HG03175 (cell line): Measurements from ENCODE around the gene PLEKHS1.
"Not testable (repeated sequence)": the region's sequence is repeated elsewhere in the genome, so short reads cannot be mapped to it uniquely, and the experiment has no call there.

Experiments used
- ATAC-seq: cut with Tn5 transposase; IDR thresholded peaks from one replicate; pipeline ENCODE4 v1.9.1; 2021; ENCODE audit warnings: mild to moderate bottlenecking, moderate library complexity; ENCODE audit not compliant: unreplicated experiment

PLEKHS1 gene

DNA sequence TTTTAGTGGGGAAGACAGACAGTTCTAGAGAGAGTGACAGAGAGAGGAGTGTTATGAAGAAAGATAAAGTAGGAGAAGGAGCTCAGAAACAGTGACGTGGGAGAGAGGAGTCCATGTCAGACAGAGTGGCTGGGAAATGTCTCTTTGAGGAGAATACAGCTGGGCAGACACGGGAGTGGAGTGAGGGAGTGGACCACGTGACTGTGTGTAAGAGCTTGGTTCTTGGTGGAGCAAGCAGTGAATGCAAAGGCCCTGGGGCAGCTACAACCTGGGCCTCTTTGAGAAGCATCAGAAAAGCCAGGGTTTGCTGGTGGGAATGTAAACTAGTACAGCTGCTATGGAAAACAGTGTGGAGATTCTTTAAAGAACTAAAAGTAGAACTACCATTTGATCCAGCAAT, 11.9 kb upstream of the PLEKHS1 start:
- ATAC-seq: no peak

DNA sequence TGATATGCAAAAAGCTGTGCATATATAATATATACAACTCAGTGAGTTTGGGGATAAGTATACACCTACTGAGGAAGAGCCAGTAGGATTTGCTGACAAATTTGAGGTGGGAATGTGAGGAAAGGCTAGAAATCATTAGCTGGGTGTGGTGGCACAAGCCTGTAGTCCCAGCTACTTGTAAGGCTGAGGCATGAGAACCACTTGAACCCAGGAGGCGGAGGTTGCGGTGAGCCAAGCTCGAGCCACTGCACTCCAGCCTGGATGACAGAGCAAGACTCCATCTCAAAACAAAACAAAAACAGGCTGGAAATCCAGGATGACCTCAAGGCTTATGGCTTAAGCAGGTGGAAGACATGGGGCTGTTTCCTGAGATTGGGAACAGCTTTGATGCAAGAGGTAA, 10.6 kb upstream of the PLEKHS1 start:
- no peak for ATAC-seq

DNA sequence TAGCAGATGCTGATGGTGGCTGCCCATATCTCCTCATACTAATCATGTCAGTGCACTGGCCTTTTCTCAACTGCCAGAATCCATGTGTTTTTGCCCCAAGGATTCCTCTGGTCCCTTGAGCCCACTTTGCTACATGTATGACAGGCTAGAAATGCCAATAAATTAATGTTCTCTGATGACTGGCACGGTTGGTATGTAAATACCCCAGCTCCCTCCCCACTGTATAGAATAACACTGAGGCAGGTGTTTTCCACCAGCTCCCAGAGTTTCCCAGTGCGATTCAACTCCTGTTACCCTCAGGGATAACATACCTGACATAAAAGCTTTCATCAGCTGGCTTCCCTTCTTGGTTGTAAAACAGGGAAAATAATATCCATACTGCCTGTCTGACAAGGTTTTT, 9.0 kb upstream of the PLEKHS1 start:
- no peak for ATAC-seq

GRCh38 chr10:113743594-113743993, 7.9 kb upstream of the PLEKHS1 start:
- ATAC-seq: no peak

- ATAC-seq: no peak
Observed at GRCh38 chr10:113745374-113745773, 6.1 kb upstream of the PLEKHS1 start.

DNA sequence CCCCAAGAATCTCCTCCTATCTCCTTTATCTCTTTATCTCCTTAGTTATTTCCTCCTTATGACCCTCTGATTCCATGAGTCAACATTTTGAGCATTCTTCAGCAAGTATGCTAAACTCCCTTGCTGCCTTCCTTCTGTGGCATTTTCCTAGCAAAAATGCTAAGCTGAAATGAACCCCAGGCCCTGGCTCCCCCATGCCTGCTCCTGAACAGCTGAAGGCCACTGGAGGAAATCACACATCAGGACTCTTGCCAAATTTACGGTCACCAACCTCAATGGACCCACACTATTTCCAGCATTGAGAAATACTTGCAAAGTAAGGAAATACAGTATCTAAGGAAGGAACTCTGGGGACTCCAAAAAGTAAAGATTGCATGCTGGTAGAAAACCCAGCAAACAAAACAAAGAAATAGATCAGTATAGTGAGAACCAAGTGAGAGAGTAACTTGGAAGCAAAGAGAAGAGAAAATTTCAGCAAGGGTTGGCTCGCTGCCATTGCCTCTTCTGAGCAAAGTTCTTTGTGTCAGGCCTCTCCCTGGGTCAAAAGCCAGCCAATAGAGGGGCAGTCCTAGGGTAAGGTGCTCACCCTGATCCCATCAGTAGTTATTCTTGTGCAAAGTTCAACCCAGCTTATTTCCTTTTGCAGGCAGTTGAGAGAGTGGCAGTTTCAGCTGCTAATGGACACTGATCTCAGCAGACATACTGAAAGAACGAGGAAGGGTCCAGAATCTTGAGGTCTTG, 5.1 kb upstream of the PLEKHS1 start:
- no peak for ATAC-seq

- ATAC-seq: no peak
Observed at GRCh38 chr10:113752553-113752952, 1.1 kb downstream of the PLEKHS1 start.

DNA sequence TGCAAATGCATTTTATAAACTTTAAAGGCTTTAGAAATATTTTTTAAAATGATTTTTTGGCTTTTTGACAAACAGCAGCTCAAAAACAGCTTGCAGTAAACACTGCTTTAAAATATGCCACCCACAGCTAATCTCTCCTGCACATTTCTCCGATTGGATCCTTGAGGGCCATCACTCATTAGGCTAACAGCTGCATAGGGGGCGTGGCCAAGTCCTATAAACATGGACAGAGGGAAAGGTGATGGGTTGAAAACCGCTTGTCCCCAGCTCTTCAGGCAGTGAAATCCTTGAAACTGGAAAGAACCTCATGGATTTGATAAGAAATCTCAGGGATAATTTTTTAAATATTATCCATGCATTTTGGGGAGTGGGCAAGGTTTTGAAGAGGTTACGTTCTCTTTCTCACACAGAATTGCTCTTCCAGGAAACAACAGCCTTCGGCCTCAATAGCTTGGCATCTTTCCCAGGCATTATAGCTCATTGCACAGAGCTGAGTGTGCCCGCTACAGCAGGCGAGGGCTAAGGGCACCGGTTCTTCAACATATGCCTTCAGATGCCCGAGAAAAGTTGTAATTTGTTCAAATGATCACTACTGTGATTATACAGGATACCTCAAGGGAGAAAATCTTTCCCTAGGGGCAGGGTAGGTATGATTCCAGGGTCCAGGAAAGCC, 1.7 kb downstream of the PLEKHS1 start:
- no peak for ATAC-seq

DNA sequence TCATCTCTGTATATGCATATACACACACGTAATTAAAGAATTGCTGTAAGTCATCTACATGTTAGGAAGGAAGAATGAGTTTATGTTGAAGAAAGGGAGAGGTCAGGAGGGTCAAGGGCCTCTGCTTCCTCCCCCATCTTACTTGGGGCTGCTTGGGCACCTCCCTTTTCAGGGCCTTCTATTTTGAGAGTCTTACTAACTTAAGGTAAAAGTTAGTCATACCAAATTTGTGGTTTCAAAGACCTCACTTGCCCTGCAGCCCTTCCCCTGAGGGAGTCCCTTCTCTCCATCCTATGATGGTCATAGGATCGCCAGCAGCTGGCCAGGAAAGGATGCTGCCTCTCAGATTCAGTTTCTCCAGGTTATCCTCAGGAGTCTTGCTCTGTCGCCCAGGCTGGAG, 2.6 kb downstream of the PLEKHS1 start:
- ATAC-seq: no peak

DNA sequence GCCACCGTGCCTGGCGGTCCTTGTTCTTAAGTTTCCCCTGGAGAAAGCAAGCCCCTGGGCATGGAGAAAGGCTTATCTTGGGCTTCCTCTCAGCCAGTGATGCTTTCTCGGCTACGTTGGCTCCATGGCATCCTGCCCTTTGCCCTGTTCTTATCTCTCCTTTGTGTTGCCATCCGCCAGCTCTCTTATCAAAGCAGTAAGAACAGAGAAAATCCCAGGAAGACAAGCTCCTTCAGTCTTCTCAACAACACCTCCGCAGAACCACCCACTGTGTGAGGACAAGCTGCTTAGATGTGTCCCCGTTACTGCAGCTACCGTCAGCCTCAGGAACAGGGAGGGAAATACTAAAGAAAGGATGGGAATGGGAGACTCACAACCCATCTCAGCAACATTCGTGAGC, 3.3 kb downstream of the PLEKHS1 start:
- ATAC-seq: no peak

DNA sequence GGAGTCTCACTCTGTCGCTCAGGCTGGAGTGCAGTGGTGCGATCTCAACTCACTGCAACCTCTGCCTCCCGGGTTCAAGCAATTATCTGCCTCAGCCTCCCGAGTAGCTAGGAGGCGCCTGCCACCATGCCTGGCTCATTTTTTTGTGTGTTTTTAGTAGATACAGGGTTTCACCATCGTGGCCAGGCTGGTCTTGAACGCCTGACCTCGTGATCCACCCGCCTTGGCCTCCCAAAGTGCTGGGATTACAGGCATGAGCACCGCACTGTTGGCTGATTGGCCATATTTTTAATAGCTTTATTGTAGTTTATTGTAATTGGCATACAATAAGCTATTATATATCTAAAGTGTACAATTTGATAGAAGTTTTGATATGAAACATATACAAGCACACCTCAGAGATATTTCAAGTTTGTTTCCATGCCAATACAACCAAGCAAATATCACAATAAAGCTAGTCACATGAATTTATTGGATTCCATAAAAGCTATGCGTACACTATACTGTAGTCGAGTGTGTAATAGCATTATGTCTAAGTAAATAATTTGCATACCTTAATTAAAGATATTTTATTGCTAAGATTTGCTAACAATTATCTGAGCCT, 5.6 kb downstream of the PLEKHS1 start:
- ATAC-seq: no peak

DNA sequence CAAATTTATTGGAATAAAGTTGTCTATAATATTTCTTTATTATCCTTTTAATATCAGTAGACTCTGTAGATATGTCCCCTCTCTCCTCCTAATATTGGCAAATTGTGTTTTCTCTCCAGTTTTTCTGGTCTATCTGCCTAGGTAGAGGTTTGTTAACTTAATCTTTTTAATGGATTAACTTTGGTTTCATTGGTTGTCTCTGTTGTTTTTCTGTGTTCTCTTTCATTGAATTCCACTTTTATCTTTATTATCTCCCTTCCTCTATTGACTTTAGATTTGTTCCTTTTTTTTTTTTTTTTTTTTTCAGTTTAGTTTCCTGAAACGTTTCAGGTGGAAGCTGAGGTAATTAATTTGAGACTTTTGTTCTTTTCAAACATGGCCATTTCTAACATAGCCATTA, 10.6 kb downstream of the PLEKHS1 start:
- no peak for ATAC-seq

DNA sequence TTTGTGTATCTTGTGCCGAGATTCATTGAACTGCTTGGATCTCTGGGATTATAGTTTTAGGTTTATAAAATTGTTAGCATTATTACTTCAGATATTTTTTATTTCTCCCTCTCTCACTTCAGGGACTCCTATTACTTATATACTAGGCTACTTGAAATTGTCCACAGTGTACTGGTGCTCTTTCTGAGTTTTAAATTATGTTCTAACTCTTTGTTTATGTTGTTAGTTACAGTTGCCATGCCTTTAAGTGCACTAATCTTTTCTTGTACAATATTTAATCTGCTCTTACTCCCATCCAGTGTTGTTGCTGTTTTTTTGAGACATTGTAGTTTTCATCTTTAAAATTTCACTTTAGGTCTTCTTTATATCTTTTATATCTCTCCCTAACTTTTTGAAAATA, 13.1 kb downstream of the PLEKHS1 start:
- ATAC-seq: no peak

DNA sequence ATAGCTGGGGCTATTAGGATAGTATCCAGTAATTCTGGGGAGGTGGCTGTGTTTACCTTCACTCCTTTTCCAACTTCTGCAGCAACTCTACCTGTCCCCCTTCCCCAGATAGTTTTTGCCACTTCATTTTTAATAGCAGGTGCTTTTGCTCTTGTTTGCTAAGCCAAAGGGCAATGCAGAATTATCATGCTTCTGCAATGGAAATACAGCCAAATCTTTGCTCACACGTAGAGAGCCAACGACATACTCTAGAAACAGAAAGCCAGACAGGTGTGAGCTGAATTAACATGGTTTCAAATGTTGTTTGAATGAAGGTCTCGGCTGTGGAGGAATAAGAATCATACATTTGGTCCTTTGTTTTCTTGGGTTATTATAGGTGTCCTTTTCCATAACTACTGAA, 14.4 kb downstream of the PLEKHS1 start:
- no peak for ATAC-seq

GRCh38 chr10:113767222-113767621, 15.7 kb downstream of the PLEKHS1 start:
- ATAC-seq: no peak

DNA sequence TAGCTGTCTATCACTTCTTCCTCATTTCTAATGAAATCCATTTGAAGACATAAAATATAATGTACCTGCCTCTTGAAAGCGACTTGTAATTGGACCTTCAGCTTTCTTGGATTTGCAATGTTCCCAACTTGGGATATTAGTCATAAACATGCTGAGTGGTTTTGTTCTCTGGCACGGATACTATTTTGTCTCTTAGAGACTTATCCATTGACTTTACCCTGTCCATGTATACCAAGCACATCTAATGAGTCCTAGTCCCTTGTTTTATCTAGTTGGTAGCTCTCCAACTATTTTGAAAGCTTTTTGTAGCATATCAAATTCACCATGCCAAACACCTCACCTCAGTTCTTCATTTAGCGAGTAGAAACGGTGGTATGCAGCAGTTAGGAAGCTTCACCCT, 18.9 kb downstream of the PLEKHS1 start:
- ATAC-seq: no peak

DNA sequence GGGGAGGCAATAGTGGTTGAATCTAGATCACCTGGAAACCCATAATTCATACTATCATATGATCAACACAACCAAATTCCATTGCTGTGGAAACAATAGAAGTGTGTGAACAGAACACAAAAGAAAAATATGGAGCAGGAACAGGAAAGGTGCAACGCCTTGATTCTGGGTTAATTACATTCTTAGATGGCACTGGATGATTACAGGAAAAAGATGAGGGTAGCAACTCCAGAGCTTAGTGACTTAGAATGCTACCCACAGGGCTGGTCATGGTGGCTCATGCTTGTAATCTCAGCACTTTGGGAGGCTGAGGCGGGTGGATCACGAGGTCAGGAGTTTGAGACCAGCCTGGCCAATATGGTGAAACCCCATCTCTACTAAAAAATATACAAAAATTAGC, 19.6 kb downstream of the PLEKHS1 start:
- ATAC-seq: not testable (repeated sequence)

GRCh38 chr10:113775686-113776294, 24.3 kb downstream of the PLEKHS1 start:
- no peak for ATAC-seq

DNA sequence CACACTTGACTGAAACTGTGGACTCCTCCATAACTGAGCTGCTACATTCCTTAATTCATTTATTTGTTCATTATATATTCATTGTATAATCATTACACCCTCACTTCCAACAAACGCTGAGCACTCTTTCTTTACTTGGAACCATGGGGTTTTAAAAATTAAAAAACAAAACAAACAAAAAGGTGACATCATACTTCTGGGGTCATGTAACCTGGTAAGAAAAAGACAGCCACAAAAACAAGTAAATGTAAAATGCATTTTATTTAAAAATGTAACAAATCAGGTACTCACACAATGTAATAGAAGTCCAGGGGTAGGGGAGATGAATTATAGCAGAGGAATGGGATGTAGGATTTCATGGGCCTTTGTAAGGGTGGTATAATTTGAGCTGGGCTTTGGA, 25.1 kb downstream of the PLEKHS1 start:
- ATAC-seq: no peak

GRCh38 chr10:113780681-113781250, 29.3 kb downstream of the PLEKHS1 start:
- ATAC-seq: no peak

GRCh38 chr10:113782367-113782766, 30.9 kb downstream of the PLEKHS1 start:
- no peak for ATAC-seq
